ENCODE data around the gene NCKIPSD. TPM values are rescaled to one million over a fixed set of nuclear protein-coding genes. Genes with fewer than 3 reads are reported as not detected.

Gene NCKIPSD
- 4.7 and 7.9 TPM in 2 replicates for total RNA-seq

GRCh38 chr3:48685603-48686511, at the start of gene NCKIPSD:
Gene NCKIPSD, minus strand, starts transcription at chr3:48685915. Its CDS starts 108 bp downstream, at chr3:48685807.

GRCh38 chr3:48716982-48717746, 31.4 kb upstream of the NCKIPSD start, which contains the start of gene IP6K2:
Gene IP6K2, minus strand, starts transcription at chr3:48717221. Its CDS starts 21,930 bp downstream, at chr3:48695291.

DNA sequence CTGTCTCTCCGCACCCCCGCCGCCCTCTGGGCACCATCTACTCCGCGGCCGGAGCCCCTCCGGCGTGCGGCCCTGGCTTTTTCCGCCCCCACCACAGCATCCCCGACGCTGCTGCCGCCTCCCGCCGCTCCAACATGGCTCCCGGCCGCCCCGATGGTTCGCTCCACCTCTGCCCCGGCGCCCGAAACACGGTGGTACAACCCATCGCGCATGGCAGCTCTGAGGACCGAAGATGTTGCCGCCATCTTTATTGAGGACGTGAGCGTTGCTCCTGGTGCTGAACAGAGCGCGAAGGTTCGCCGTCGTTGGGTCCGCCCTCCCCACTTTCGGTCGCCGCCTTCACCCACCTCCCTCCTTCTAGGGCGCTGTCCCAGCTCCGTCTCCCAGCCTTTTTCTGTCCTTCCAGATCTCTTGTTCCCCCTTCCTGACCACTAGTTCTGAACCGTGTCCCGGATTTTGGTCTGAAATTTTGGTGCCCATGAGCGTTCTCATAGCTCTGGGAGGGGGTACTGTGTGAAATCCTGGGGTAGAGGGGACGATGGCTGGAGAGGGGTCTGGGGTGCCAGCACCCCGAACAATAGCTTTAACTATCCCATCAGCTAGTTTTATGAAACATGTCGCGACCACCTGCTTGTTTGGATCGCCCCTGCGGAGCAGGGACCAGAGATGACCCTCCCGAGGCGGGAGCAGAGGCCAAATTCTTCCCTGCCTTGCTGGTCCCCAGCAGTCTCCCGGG, 22.8 kb downstream of the NCKIPSD start, which contains the start of gene CELSR3:
Gene CELSR3 (minus strand): TSS at position 134 of the 736 bp plus-strand sequence. CDS start 252 bp downstream, outside the sequence.

GRCh38 chr3:48635222-48636021, 50.3 kb downstream of the NCKIPSD start, which contains the start of gene SLC26A6:
Gene SLC26A6, minus strand, starts transcription at chr3:48635461. Its CDS starts 68 bp downstream, at chr3:48635393.

Other genes with a start within 250 kb of the NCKIPSD start
- gene CCDC51, start 245.8 kb downstream of the NCKIPSD start, total RNA-seq, result 10.7 and 13.1 TPM in 2 replicates
- 185 and 357 TPM in 2 replicates for gene TMA7, start 245.7 kb downstream of the NCKIPSD start, total RNA-seq
- gene ATRIP, start 239.2 kb downstream of the NCKIPSD start, total RNA-seq, result 5.0 and 6.5 TPM in 2 replicates
- 93.1 and 126 TPM in 2 replicates for gene SHISA5, start 181.7 kb downstream of the NCKIPSD start, total RNA-seq
- 1.4 and 1.5 TPM in 2 replicates for gene PFKFB4, start 129.1 kb downstream of the NCKIPSD start, total RNA-seq
- not detected in 2 replicates for gene UCN2, start 122.1 kb downstream of the NCKIPSD start, total RNA-seq
- gene COL7A1, start 90.6 kb downstream of the NCKIPSD start, total RNA-seq, result 0.25 and 0.32 TPM in 2 replicates
- 245 and 256 TPM in 2 replicates for gene UQCRC1, start 76.3 kb downstream of the NCKIPSD start, total RNA-seq
- not detected in 2 replicates for gene TMEM89, start 64.1 kb downstream of the NCKIPSD start, total RNA-seq
- 20.2 and 23.0 TPM in 2 replicates for gene SLC26A6, start 50.5 kb downstream of the NCKIPSD start, total RNA-seq
- 0.49 and 0.82 TPM in 2 replicates for gene CELSR3, start 23.0 kb downstream of the NCKIPSD start, total RNA-seq
- gene IP6K2, start 31.3 kb upstream of the NCKIPSD start, total RNA-seq, result 28.7 and 62.6 TPM in 2 replicates
- 22.0 and 35.4 TPM in 2 replicates for gene PRKAR2A, start 162.0 kb upstream of the NCKIPSD start, total RNA-seq
- 19.3 and 31.0 TPM in 2 replicates for gene SLC25A20, start 213.0 kb upstream of the NCKIPSD start, total RNA-seq
- gene ARIH2, start 232.9 kb upstream of the NCKIPSD start, total RNA-seq, result 36.6 and 102 TPM in 2 replicates